DOHH2 (cell line): ENCODE results near the gene TJP1.

Source experiments
- CTCF ChIP-seq: fragments of 200-600 bp; sonication (generic); IDR thresholded peaks from one replicate; pipeline ENCODE4 v1.5.1; 2014; ENCODE audit warnings: antibody characterized with exemption, mild to moderate bottlenecking, low read depth, low read length; ENCODE audit not compliant: poor library complexity, severe bottlenecking
- EZH2phosphoT487 ChIP-seq: fragments of 200-600 bp; sonication (generic); IDR thresholded peaks from 2 replicates; pipeline ENCODE4 v1.6.1; 2017; ENCODE audit warnings: borderline replicate concordance, mild to moderate bottlenecking, antibody characterized with exemption, low read length, moderate library complexity, mixed read lengths

DNA sequence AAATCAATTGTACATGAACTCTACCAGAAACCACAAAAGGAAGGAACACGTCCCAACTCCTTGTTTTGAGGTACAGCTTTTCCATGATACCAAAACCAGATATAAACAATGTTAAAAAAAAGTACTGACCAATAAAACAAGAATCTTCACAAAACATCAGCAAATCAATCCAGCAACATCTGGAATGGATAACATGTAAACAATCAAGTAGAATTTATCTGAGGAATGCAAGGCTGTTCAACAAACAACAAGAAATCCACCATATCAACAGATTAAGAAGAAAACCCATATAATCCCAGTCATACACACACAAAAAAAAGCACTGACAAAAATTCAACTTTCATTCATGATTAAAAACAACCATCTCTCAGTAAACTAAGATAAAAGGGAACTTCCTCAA is 26.7 kb downstream of the TJP1 start:
- no peak for TF ChIP-seq CTCF
- TF ChIP-seq EZH2phosphoT487: no peak
